Peyer's patch (tissue), 4 donors: ENCODE measurements around the gene CELF1.

Experiments used
- CTCF ChIP-seq, 6 experiments: fragments of 450-650 bp in 4 of 6; fragments of 200-600 bp in 2 of 6; sonication (generic) in 1 of 6; IDR thresholded peaks; one replicate each; pipeline ENCODE4 v1.5.1; 2017 to 2019; ENCODE audit warnings: antibody characterized with exemption in 6 of 6, mild to moderate bottlenecking in 3 of 6, moderate library complexity in 1 of 6
- POLR2A ChIP-seq, 2 donors: fragments of 450-650 bp; IDR thresholded peaks; one replicate each; pipeline ENCODE4 v1.5.1; 2017; ENCODE audit warnings: antibody characterized with exemption in 2 of 2, mild to moderate bottlenecking in 2 of 2, moderate library complexity in 2 of 2

DNA sequence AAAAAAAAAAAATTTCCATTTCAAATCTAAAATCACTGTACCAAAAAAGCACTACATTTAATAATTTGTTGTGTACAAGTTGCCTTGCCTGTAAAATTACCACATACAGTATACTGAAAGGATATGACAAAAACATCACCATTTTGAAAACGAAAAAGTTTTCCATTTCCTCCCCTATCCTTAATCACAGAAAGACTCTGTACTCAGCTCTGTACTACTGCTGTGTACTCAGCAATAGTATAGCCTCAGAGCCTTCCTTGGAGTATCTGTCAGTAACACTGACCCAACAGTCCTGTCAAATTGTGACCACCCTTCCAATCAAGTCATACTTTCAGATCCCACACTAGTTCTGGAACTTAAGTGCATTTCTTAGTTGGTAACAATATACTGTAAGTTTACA is 48.0 kb downstream of the CELF1 start:
- TF ChIP-seq CTCF (IDR thresholded peaks at IDR 0.05) (no peak), POLR2A (IDR thresholded peaks at IDR 0.05) (no peak)
